Immature natural killer cell (primary cell): Measurements from ENCODE around the gene KLF13. TPM values are rescaled to one million over a fixed set of nuclear protein-coding genes. Genes with fewer than 3 reads are reported as not detected.
A peak's percentile ranks its signal among the peaks of the same experiment; 100 is the strongest.

ENCODE experiments used
- DNase-seq, 3 donors: peaks; one replicate each; pipeline ENCODE4 v3.0.0; 2022; ENCODE audit warnings: mixed read lengths in 1 of 3
- H3K27ac Mint-ChIP-seq, 6 donors: one replicate each; pipeline ENCODE4 v1.8.0; 2020; ENCODE audit warnings: mixed read lengths in 6 of 6, mild to moderate bottlenecking in 5 of 6, inconsistent platforms in 4 of 6, moderate library complexity in 3 of 6
- H3K27me3 Mint-ChIP-seq, 3 donors: one replicate each; pipeline ENCODE4 v1.8.0; 2020 to 2021; ENCODE audit warnings: low read depth in 3 of 3, mild to moderate bottlenecking in 3 of 3, mixed read lengths in 3 of 3, moderate library complexity in 3 of 3, inconsistent platforms in 1 of 3
- H3K36me3 Mint-ChIP-seq, 3 donors: one replicate each; pipeline ENCODE4 v1.8.0; 2020; ENCODE audit warnings: mixed read lengths in 3 of 3, inconsistent platforms in 2 of 3, mild to moderate bottlenecking in 2 of 3
- H3K4me1 Mint-ChIP-seq, 2 donors: one replicate each; pipeline ENCODE4 v1.8.0; 2020; ENCODE audit warnings: inconsistent platforms in 2 of 2, mild to moderate bottlenecking in 2 of 2, mixed read lengths in 2 of 2, moderate library complexity in 1 of 2
- H3K4me3 Mint-ChIP-seq, 5 donors: one replicate each; pipeline ENCODE4 v1.8.0; 2020; ENCODE audit warnings: mild to moderate bottlenecking in 5 of 5, mixed read lengths in 5 of 5, inconsistent platforms in 3 of 5, moderate library complexity in 3 of 5
- H3K9me3 Mint-ChIP-seq, 6 donors: one replicate each; pipeline ENCODE4 v1.8.0; 2020; ENCODE audit warnings: mild to moderate bottlenecking in 6 of 6, mixed read lengths in 6 of 6, inconsistent platforms in 4 of 6, moderate library complexity in 3 of 6
- polyA plus RNA-seq, 3 donors: library from polyadenylated mRNA; unstranded; fragments of 300-500 nt; fragmentation: Illumina TruSeq; gene quantifications; one replicate each; pipeline ENCODE4 v1.2.3, GENCODE V29; 2021

Gene KLF13
- polyA plus RNA-seq, 3 donors from 2014 or later: 24.7 to 89.9 (median 47.2) TPM

DNA sequence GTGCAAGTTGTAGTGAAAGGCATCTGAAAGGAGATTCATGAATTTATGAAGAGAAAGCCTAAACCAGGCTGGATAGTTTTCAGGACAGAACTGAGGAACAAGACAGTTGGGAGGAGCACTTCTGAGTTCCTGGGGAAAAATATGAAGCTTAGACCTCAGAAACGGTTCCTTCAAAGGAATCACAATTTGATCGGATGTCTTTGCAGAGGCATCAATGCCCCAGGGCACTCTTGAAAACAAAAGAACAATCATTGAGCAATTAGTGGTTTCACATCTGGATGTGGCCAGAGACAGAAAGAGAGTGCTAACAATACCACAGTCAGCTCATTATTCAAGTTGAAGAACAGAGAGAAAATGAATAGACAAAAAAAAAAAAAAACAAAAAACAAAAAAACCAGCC, 86.2 kb downstream of the KLF13 start:
- Mint-ChIP-seq H3K27ac (peak overlapping the region; percentile 9 to 74 (median 56)), H3K9me3 (peaks cover 8 to 19% (median 13%) of the 10 kb centered on the region in 6 donors), H3K36me3 (peaks cover 9 to 19% (median 12%) of the 10 kb centered on the region in 3 donors), H3K27me3 (peaks cover 1 to 3% (median 2%) of the 10 kb centered on the region in 3 donors), H3K4me3 (peak overlapping the region; percentile 53 to 89 (median 67)), H3K4me1 (peaks cover 18 to 24% of the 10 kb centered on the region in 2 donors)
- peak; percentile 37 to 52 (median 46) for DNase-seq

DNA sequence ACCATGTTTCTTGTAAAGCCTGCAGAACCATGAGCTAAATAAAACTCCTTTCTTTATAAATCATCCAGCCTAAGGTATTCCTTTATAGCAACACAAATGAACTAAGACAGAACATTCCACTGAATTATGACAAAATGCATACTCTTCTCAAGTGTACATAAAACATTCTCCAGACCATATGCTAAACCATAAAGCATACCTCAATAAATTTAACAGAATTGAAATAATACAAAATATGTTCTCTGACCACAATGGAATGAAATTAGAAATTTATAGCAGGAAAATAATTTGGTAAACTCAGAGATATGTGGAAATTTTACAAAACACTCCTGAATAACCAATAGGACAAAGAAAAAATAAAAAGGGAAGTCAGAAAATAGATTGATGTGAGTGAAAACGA, 88.6 kb downstream of the KLF13 start:
- peaks cover 0 to 5% (median 1%) of the 10 kb centered on the region in 3 donors for H3K27me3 Mint-ChIP-seq
- H3K4me1 Mint-ChIP-seq: peaks cover 18 to 24% of the 10 kb centered on the region in 2 donors
- DNase-seq: no peak
- peak overlapping the region in 1 of 6 donors; percentile 38 for H3K27ac Mint-ChIP-seq
- peaks cover 11 to 14% (median 13%) of the 10 kb centered on the region in 3 donors for H3K36me3 Mint-ChIP-seq
- H3K4me3 Mint-ChIP-seq: no peak overlapping the region
- H3K9me3 Mint-ChIP-seq: peaks cover 3 to 16% (median 11%) of the 10 kb centered on the region in 6 donors

GRCh38 chr15:31419820-31420219, 93.2 kb downstream of the KLF13 start:
- Mint-ChIP-seq H3K36me3 (peaks cover 9 to 16% (median 11%) of the 10 kb centered on the region in 3 donors), H3K9me3 (peaks cover 3 to 17% (median 12%) of the 10 kb centered on the region in 6 donors), H3K27me3 (peaks cover 0 to 3% (median 0%) of the 10 kb centered on the region in 3 donors), H3K4me3 (no peak overlapping the region), H3K4me1 (no peaks in the 10 kb centered on the region), H3K27ac (no peak overlapping the region)
- no peak for DNase-seq

- Mint-ChIP-seq H3K4me1 (peaks cover 12 to 17% of the 10 kb centered on the region in 2 donors), H3K27ac (peak overlapping the region in 2 of 6 donors; percentile 16 to 46), H3K4me3 (no peak overlapping the region), H3K27me3 (peaks cover 0 to 2% (median 2%) of the 10 kb centered on the region in 3 donors), H3K9me3 (peaks cover 0 to 4% (median 0%) of the 10 kb centered on the region in 6 donors), H3K36me3 (peaks cover 0 to 2% (median 0%) of the 10 kb centered on the region in 3 donors)
- no peak for DNase-seq
These were observed 100.8 kb downstream of the KLF13 start for GRCh38 chr15:31427411-31427810.

Other genes starting within 250 kb of the KLF13 start
- under 1 TPM in 1 of 3 donors, not detected in 2; 0.11 TPM for gene TRPM1, start 225.1 kb upstream of the KLF13 start, polyA plus RNA-seq